ENCODE data around the gene UBA1.

Gene UBA1

DNA sequence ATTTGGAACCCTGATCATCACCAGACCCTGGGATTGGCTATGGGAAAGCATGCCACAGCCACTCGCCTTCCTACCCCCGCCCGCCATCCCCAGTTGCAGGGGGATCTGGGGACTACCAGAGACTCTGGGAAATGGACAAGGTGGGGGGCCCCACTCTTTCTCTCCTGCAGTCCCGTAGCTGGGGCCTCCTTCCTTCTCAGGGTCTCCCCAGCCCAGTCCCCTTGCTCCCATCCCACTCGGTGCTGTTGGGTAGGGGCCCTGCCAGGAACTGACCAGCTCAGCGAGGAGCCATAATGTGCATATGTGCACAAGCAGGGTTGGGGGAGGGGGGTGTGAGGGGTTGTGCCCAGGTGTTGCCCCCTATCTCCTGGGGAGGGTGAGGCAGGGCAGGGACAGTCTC lies 35.8 kb downstream of the UBA1 start:
- no peak overlapping the region for H3K4me2 ChIP-seq (ENCODE audit: low read length, poor library complexity, severe bottlenecking)
- H2BK12ac ChIP-seq (ENCODE audit: low read length in 2 of 2), result no peak overlapping the region
- 96% methylated on average over 3 of the region's 6 CpGs for WGBS

DNA sequence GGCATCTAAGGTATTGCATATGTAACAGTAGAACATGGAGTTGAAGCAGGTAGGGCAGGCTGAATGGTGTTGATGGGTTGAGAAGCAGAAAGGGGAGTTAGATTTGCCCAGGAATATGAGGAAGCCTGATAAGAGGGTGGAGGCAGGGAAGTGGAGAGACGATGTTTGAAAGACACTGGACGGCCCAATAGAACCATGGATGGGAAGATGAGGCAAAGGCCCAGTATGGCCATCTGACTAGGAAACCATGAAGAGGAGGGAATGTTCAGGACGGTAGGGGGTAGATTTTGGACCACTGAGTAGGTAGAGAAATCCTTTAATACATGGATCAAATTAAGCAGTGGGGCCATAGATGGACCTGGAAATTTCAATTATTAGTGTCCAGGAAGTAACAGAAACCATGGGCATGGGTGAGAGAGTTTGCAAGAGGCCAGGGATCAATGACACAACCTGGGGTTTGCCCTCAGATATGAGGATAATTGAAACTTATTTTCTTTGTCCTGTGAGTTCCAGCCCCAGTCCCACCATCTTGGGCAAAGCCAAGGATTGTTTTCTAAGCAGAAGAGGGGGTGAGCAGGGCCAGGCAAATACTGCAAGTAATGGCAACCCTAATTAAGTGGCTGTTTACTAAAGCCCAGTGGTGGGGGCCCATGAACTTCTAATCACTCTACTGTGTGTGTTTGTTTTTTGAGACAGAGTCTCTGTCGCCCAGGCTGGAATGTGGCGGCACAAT lies 36.7 kb downstream of the UBA1 start:
- DNase-seq, result no peak
- H2AFZ ChIP-seq (ENCODE audit: low read depth, low read length), result no peak overlapping the region
- H3K14ac ChIP-seq (ENCODE audit: low read length in 2 of 2), result no peak overlapping the region

More for the DNA sequence above, 35.8 kb downstream of the UBA1 start:
- DNase-seq, result no peak
- Histone ChIP-seq H4K8ac (ENCODE audit: low read length) (no peak overlapping the region), H2BK15ac (ENCODE audit: low read depth, poor library complexity, severe bottlenecking) (no peak overlapping the region), H3K9ac (ENCODE audit: low read length) (no peak overlapping the region), H3K14ac (ENCODE audit: low read length in 2 of 2) (no peak overlapping the region), H2BK5ac (ENCODE audit: low read depth, low read length, poor library complexity, severe bottlenecking) (no peak overlapping the region), H2AK5ac (ENCODE audit: low read length, severe bottlenecking) (no peak overlapping the region), H3K4ac (ENCODE audit: low read depth in 1 of 2, low read length in 2 of 2) (no peak overlapping the region), H2BK120ac (ENCODE audit: low read depth, low read length) (no peak overlapping the region), H4K91ac (ENCODE audit: low read length) (no peak overlapping the region), H3K27ac (ENCODE audit: low read length, poor library complexity, severe bottlenecking) (no peak overlapping the region), H3K23ac (ENCODE audit: low read length in 2 of 2) (no peak overlapping the region), H3K79me1 (replicated peaks; ENCODE audit: low read length, poor library complexity, severe bottlenecking) (peaks cover 12% of the 10 kb centered on the region), H2AFZ (ENCODE audit: low read depth, low read length) (no peak overlapping the region), H3K36me3 (ENCODE audit: control insufficient read depth in 1 of 2, insufficient read depth in 2 of 2, low read depth in 1 of 2, low read length in 2 of 2) (peaks cover 44 to 51% of the 10 kb centered on the region in 2 experiments), H3K27me3 (ENCODE audit: control insufficient read depth in 1 of 2, insufficient read depth in 1 of 2, low read length in 2 of 2) (peaks cover 0 to 10% of the 10 kb centered on the region in 2 experiments), H3K18ac (ENCODE audit: low read depth in 1 of 2, low read length in 2 of 2) (no peak overlapping the region), H3K4me1 (ENCODE audit: control insufficient read depth, insufficient read depth, low read depth, low read length) (peaks cover 2% of the 10 kb centered on the region), H3K4me3 (ENCODE audit: insufficient read depth in 1 of 2, low read depth in 1 of 2, low read length in 2 of 2) (no peak overlapping the region), H3K9me3 (ENCODE audit: control insufficient read depth, low read length) (no peaks in the 10 kb centered on the region)

GRCh38 chrX:47231167-47231566 lies 37.5 kb downstream of the UBA1 start:
- Histone ChIP-seq H3K4ac (ENCODE audit: low read depth in 1 of 2, low read length in 2 of 2) (no peak overlapping the region), H2BK15ac (ENCODE audit: low read depth, poor library complexity, severe bottlenecking) (no peak overlapping the region), H3K18ac (ENCODE audit: low read depth in 1 of 2, low read length in 2 of 2) (no peak overlapping the region), H2BK12ac (ENCODE audit: low read length in 2 of 2) (no peak overlapping the region), H2BK120ac (ENCODE audit: low read depth, low read length) (no peak overlapping the region), H3K9me3 (ENCODE audit: control insufficient read depth, low read length) (no peaks in the 10 kb centered on the region), H3K9ac (ENCODE audit: low read length) (no peak overlapping the region), H3K27ac (ENCODE audit: low read length, poor library complexity, severe bottlenecking) (no peak overlapping the region), H3K4me1 (ENCODE audit: control insufficient read depth, insufficient read depth, low read depth, low read length) (peaks cover 2% of the 10 kb centered on the region), H3K23ac (ENCODE audit: low read length in 2 of 2) (no peak overlapping the region), H3K27me3 (ENCODE audit: control insufficient read depth in 1 of 2, insufficient read depth in 1 of 2, low read length in 2 of 2) (peaks cover 0 to 21% of the 10 kb centered on the region in 2 experiments), H3K14ac (ENCODE audit: low read length in 2 of 2) (no peak overlapping the region), H2AFZ (ENCODE audit: low read depth, low read length) (no peak overlapping the region), H4K8ac (ENCODE audit: low read length) (no peak overlapping the region), H2AK5ac (ENCODE audit: low read length, severe bottlenecking) (no peak overlapping the region), H4K91ac (ENCODE audit: low read length) (no peak overlapping the region), H3K79me1 (replicated peaks; ENCODE audit: low read length, poor library complexity, severe bottlenecking) (peaks cover 3% of the 10 kb centered on the region), H3K36me3 (ENCODE audit: control insufficient read depth in 1 of 2, insufficient read depth in 2 of 2, low read depth in 1 of 2, low read length in 2 of 2) (peaks cover 27 to 34% of the 10 kb centered on the region in 2 experiments), H3K4me2 (ENCODE audit: low read length, poor library complexity, severe bottlenecking) (no peak overlapping the region), H2BK5ac (ENCODE audit: low read depth, low read length, poor library complexity, severe bottlenecking) (no peak overlapping the region), H3K4me3 (ENCODE audit: insufficient read depth in 1 of 2, low read depth in 1 of 2, low read length in 2 of 2) (no peak overlapping the region)
- 100% methylated on average over 2 of the region's 2 CpGs for WGBS
- no peak for DNase-seq

More for the DNA sequence above, 36.7 kb downstream of the UBA1 start:
- 93% methylated on average over 5 of the region's 5 CpGs for WGBS
- Histone ChIP-seq H3K9ac (ENCODE audit: low read length) (no peak overlapping the region), H2BK15ac (ENCODE audit: low read depth, poor library complexity, severe bottlenecking) (no peak overlapping the region), H3K23ac (ENCODE audit: low read length in 2 of 2) (no peak overlapping the region), H3K4ac (ENCODE audit: low read depth in 1 of 2, low read length in 2 of 2) (no peak overlapping the region), H2AK5ac (ENCODE audit: low read length, severe bottlenecking) (no peak overlapping the region), H2BK12ac (ENCODE audit: low read length in 2 of 2) (no peak overlapping the region), H3K79me1 (replicated peaks; ENCODE audit: low read length, poor library complexity, severe bottlenecking) (peaks cover 9% of the 10 kb centered on the region), H3K36me3 (ENCODE audit: control insufficient read depth in 1 of 2, insufficient read depth in 2 of 2, low read depth in 1 of 2, low read length in 2 of 2) (peaks cover 36 to 43% of the 10 kb centered on the region in 2 experiments), H2BK5ac (ENCODE audit: low read depth, low read length, poor library complexity, severe bottlenecking) (no peak overlapping the region), H3K9me3 (ENCODE audit: control insufficient read depth, low read length) (no peaks in the 10 kb centered on the region), H4K91ac (ENCODE audit: low read length) (no peak overlapping the region), H3K4me1 (ENCODE audit: control insufficient read depth, insufficient read depth, low read depth, low read length) (peaks cover 2% of the 10 kb centered on the region), H2BK120ac (ENCODE audit: low read depth, low read length) (no peak overlapping the region), H3K4me3 (ENCODE audit: insufficient read depth in 1 of 2, low read depth in 1 of 2, low read length in 2 of 2) (no peak overlapping the region), H4K8ac (ENCODE audit: low read length) (no peak overlapping the region), H3K27me3 (ENCODE audit: control insufficient read depth in 1 of 2, insufficient read depth in 1 of 2, low read length in 2 of 2) (peaks cover 0 to 12% of the 10 kb centered on the region in 2 experiments), H3K27ac (ENCODE audit: low read length, poor library complexity, severe bottlenecking) (no peak overlapping the region), H3K18ac (ENCODE audit: low read depth in 1 of 2, low read length in 2 of 2) (no peak overlapping the region), H3K4me2 (ENCODE audit: low read length, poor library complexity, severe bottlenecking) (no peak overlapping the region)

DNA sequence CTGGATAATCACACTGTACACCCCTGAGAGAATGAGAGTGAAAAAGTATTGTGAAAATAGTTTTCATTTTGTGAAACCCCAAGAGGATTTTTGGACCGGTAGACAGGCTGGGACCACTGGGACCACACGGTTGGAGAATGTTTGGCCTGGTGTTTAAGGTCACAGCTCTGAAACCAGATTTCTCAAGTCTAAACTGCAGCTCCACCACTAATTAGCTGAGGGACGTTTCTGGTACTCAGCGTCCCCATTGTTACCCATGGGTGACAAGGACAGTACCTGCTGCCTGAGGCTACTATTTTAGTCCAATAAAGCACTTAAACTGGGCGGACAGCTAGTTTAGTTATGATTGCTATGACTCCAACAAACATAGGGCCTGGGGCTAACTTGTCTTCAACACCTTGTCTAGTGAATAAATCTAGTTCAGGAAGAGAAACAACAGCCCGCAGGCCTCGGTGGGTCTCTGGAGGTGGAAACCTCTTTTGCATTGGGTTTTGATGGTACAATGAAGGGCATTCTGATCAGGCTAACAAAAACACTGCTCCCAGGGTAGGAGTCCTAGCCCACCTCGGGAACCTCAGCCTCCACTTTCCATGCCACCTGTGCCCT lies 38.7 kb downstream of the UBA1 start:
- Histone ChIP-seq H3K4me2 (ENCODE audit: low read length, poor library complexity, severe bottlenecking) (peak overlapping the region; percentile 77), H2BK5ac (ENCODE audit: low read depth, low read length, poor library complexity, severe bottlenecking) (no peak overlapping the region), H3K18ac (ENCODE audit: low read depth in 1 of 2, low read length in 2 of 2) (peak overlapping the region; percentile 48 to 70), H3K4me3 (ENCODE audit: insufficient read depth in 1 of 2, low read depth in 1 of 2, low read length in 2 of 2) (peak overlapping the region; percentile 85 to 93), H3K4me1 (ENCODE audit: control insufficient read depth, insufficient read depth, low read depth, low read length) (peaks cover 2% of the 10 kb centered on the region), H2BK120ac (ENCODE audit: low read depth, low read length) (peak overlapping the region; percentile 19), H3K4ac (ENCODE audit: low read depth in 1 of 2, low read length in 2 of 2) (peak overlapping the region; percentile 64 to 97), H2AK5ac (ENCODE audit: low read length, severe bottlenecking) (peak overlapping the region; percentile 36), H3K27me3 (ENCODE audit: control insufficient read depth in 1 of 2, insufficient read depth in 1 of 2, low read length in 2 of 2) (peaks cover 0 to 30% of the 10 kb centered on the region in 2 experiments), H4K91ac (ENCODE audit: low read length) (peak overlapping the region; percentile 89), H3K23ac (ENCODE audit: low read length in 2 of 2) (no peak overlapping the region), H3K14ac (ENCODE audit: low read length in 2 of 2) (no peak overlapping the region), H2AFZ (ENCODE audit: low read depth, low read length) (peak overlapping the region; percentile 69), H3K9ac (ENCODE audit: low read length) (peak overlapping the region; percentile 100), H2BK12ac (ENCODE audit: low read length in 2 of 2) (no peak overlapping the region), H3K79me1 (replicated peaks; ENCODE audit: low read length, poor library complexity, severe bottlenecking) (peaks cover 3% of the 10 kb centered on the region), H3K36me3 (ENCODE audit: control insufficient read depth in 1 of 2, insufficient read depth in 2 of 2, low read depth in 1 of 2, low read length in 2 of 2) (peaks cover 16 to 23% of the 10 kb centered on the region in 2 experiments), H3K9me3 (ENCODE audit: control insufficient read depth, low read length) (no peaks in the 10 kb centered on the region), H3K27ac (ENCODE audit: low read length, poor library complexity, severe bottlenecking) (peak overlapping the region; percentile 77), H2BK15ac (ENCODE audit: low read depth, poor library complexity, severe bottlenecking) (no peak overlapping the region), H4K8ac (ENCODE audit: low read length) (peak overlapping the region; percentile 90)
- WGBS, result 81% methylated on average over 5 of the region's 8 CpGs
- no peak for DNase-seq
